Stimulated activated CD4-positive, alpha-beta T cell treated with anti-CD3 and anti-CD28 coated beads, TNF-alpha, amount 100 ng/mL, for 4 hours (primary cell): Measurements from ENCODE around the gene SH3RF2.
"Not testable (repeated sequence)": the region's sequence is repeated elsewhere in the genome, so short reads cannot be mapped to it uniquely, and the experiment has no call there.

Experiments
- DNase-seq, 3 experiments: peaks; one replicate each; pipeline ENCODE4 v3.0.0-alpha.2; 2020; ENCODE audit warnings: low read depth in 3 of 3

The SH3RF2 gene

GRCh38 chr5:146005723-146006122 lies 69.3 kb downstream of the SH3RF2 start:
- no peak for DNase-seq

GRCh38 chr5:146006470-146007190 lies 70.3 kb downstream of the SH3RF2 start:
- DNase-seq = no peak

GRCh38 chr5:146007270-146007669 lies 70.9 kb downstream of the SH3RF2 start:
- no peak for DNase-seq

GRCh38 chr5:146007989-146008388 lies 71.6 kb downstream of the SH3RF2 start:
- DNase-seq = no peak

- DNase-seq = no peak
Observed at GRCh38 chr5:146009020-146009419, 72.6 kb downstream of the SH3RF2 start.

GRCh38 chr5:146010447-146010846 lies 74.1 kb downstream of the SH3RF2 start:
- DNase-seq = not testable (repeated sequence)

GRCh38 chr5:146013761-146014160 lies 77.4 kb downstream of the SH3RF2 start:
- DNase-seq = no peak

- no peak for DNase-seq
Observed at GRCh38 chr5:146015001-146015400, 78.6 kb downstream of the SH3RF2 start.

- DNase-seq = no peak
Observed at GRCh38 chr5:146016764-146017484, 80.5 kb downstream of the SH3RF2 start.

- no peak for DNase-seq
Observed at GRCh38 chr5:146018514-146019375, 82.4 kb downstream of the SH3RF2 start.

GRCh38 chr5:146020100-146020499 lies 83.7 kb downstream of the SH3RF2 start:
- no peak for DNase-seq

- DNase-seq = no peak
Observed at GRCh38 chr5:146024034-146024433, 87.7 kb downstream of the SH3RF2 start.

GRCh38 chr5:146025114-146025680 lies 88.8 kb downstream of the SH3RF2 start:
- no peak for DNase-seq

GRCh38 chr5:146025681-146026080 lies 89.3 kb downstream of the SH3RF2 start:
- DNase-seq = no peak

- no peak for DNase-seq
Observed at GRCh38 chr5:146026307-146027010, 90.1 kb downstream of the SH3RF2 start.

- DNase-seq = no peak
Observed at GRCh38 chr5:146027751-146028150, 91.4 kb downstream of the SH3RF2 start.

GRCh38 chr5:146032911-146033310 lies 96.5 kb downstream of the SH3RF2 start:
- no peak for DNase-seq

- DNase-seq = no peak
Observed at GRCh38 chr5:146034127-146034526, 97.7 kb downstream of the SH3RF2 start.

GRCh38 chr5:146034605-146035004 lies 98.2 kb downstream of the SH3RF2 start:
- no peak for DNase-seq

- no peak for DNase-seq
Observed at GRCh38 chr5:146039420-146039819, 103.0 kb downstream of the SH3RF2 start.

- DNase-seq = no peak
Observed at GRCh38 chr5:146040527-146040926, 104.1 kb downstream of the SH3RF2 start.
